ENCODE results near the gene KCNK7. TPM values are rescaled to one million over a fixed set of nuclear protein-coding genes. Genes with fewer than 3 reads are reported as not detected.
A peak's percentile ranks its signal among the peaks of the same experiment; 100 is the strongest.

KCNK7 gene
- 0.03 and 0.04 TPM in 2 replicates for polyA plus RNA-seq (2013)

- no peak within 1 kb of the TSS for H3K14ac ChIP-seq (ENCODE audit: low read length)
- H3K4me1 ChIP-seq (ENCODE audit: control insufficient read depth in 1 of 2, insufficient read depth in 2 of 2, low read length in 2 of 2) = peaks cover 0 to 8% of the 10 kb centered on the region in 2 experiments
- no peak within 1 kb of the TSS for H4K91ac ChIP-seq (ENCODE audit: low read depth, low read length)
- no peak within 1 kb of the TSS for H3K4me2 ChIP-seq (ENCODE audit: low read length)
- H2AFZ ChIP-seq (ENCODE audit: insufficient read depth, low read length, poor library complexity) = no peak within 1 kb of the TSS
- no peak for DNase-seq
- no peak within 1 kb of the TSS for H2BK5ac ChIP-seq (ENCODE audit: low read depth, low read length, poor library complexity)
- no peak within 1 kb of the TSS for H2AK5ac ChIP-seq (ENCODE audit: low read length)
- no peak within 1 kb of the TSS for H2BK12ac ChIP-seq (ENCODE audit: low read length)
- H3K27me3 ChIP-seq (ENCODE audit: insufficient read depth, low read length) = peaks cover 5% of the 10 kb centered on the region
- no peak within 1 kb of the TSS for H4K12ac ChIP-seq (ENCODE audit: low read depth, low read length)
- H3K4ac ChIP-seq (ENCODE audit: low read depth, low read length) = no peak within 1 kb of the TSS
- no peaks in the 10 kb centered on the region for H3K79me2 ChIP-seq (ENCODE audit: control insufficient read depth, insufficient read depth, low read length, poor library complexity)
- no peak within 1 kb of the TSS for H4K8ac ChIP-seq (ENCODE audit: low read depth, low read length)
- WGBS (ENCODE audit: extremely low coverage, insufficient coverage, insufficient read length) = no CpG with 5 or more reads among the region's 12 CpGs
- no peak within 1 kb of the TSS for H3K4me3 ChIP-seq (ENCODE audit: low read depth, low read length)
- H3K9ac ChIP-seq (ENCODE audit: low read length) = no peak within 1 kb of the TSS
- no peak within 1 kb of the TSS for H3K23ac ChIP-seq (ENCODE audit: low read length)
- H3K18ac ChIP-seq (ENCODE audit: low read length) = no peak within 1 kb of the TSS
- H3K27ac ChIP-seq (ENCODE audit: low read depth, low read length) = no peak within 1 kb of the TSS
- H3K36me3 ChIP-seq (ENCODE audit: control insufficient read depth in 1 of 2, insufficient read depth in 2 of 2, low read length in 2 of 2) = peaks cover 22 to 30% of the 10 kb centered on the region in 2 experiments
- H3K79me1 ChIP-seq (ENCODE audit: low read length) = peaks cover 3% of the 10 kb centered on the region
- H3K9me3 ChIP-seq (ENCODE audit: insufficient read depth, low read depth, low read length) = no peaks in the 10 kb centered on the region
- no peak within 1 kb of the TSS for H2BK120ac ChIP-seq (ENCODE audit: insufficient read depth, low read length, poor library complexity)
Observed at GRCh38 chr11:65595543-65596281, at the start of gene KCNK7. Gene KCNK7 (minus strand): TSS chr11:65595800. CDS start chr11:65595772, 28 bp downstream.

- peaks cover 9% of the 10 kb centered on the region for H3K9me3 ChIP-seq (ENCODE audit: insufficient read depth, low read depth, low read length)
Observed at GRCh38 chr11:65644837-65645236, 49.2 kb upstream of the KCNK7 start.

GRCh38 chr11:65643971-65644370 lies 48.4 kb upstream of the KCNK7 start:
- peaks cover 9% of the 10 kb centered on the region for H3K9me3 ChIP-seq (ENCODE audit: insufficient read depth, low read depth, low read length)
- H3K23ac ChIP-seq (ENCODE audit: low read length) = no peak overlapping the region
- H2AFZ ChIP-seq (ENCODE audit: insufficient read depth, low read length, poor library complexity) = no peak overlapping the region
- H4K8ac ChIP-seq (ENCODE audit: low read depth, low read length) = no peak overlapping the region
- H2BK120ac ChIP-seq (ENCODE audit: insufficient read depth, low read length, poor library complexity) = no peak overlapping the region
- H3K14ac ChIP-seq (ENCODE audit: low read length) = no peak overlapping the region
- H3K4me3 ChIP-seq (ENCODE audit: low read depth, low read length) = no peak overlapping the region
- no peak overlapping the region for H3K27ac ChIP-seq (ENCODE audit: low read depth, low read length)
- no peaks in the 10 kb centered on the region for H3K79me1 ChIP-seq (ENCODE audit: low read length)
- H3K9ac ChIP-seq (ENCODE audit: low read length) = no peak overlapping the region
- no peak overlapping the region for H4K91ac ChIP-seq (ENCODE audit: low read depth, low read length)
- no peak overlapping the region for H3K18ac ChIP-seq (ENCODE audit: low read length)
- no peak overlapping the region for H4K12ac ChIP-seq (ENCODE audit: low read depth, low read length)
- no peak overlapping the region for H3K4me2 ChIP-seq (ENCODE audit: low read length)
- DNase-seq = no peak
- no peak overlapping the region for H2BK12ac ChIP-seq (ENCODE audit: low read length)
- H3K4ac ChIP-seq (ENCODE audit: low read depth, low read length) = no peak overlapping the region
- peaks cover 10 to 19% of the 10 kb centered on the region in 2 experiments for H3K4me1 ChIP-seq (ENCODE audit: control insufficient read depth in 1 of 2, insufficient read depth in 2 of 2, low read length in 2 of 2)
- no peak overlapping the region for H2BK5ac ChIP-seq (ENCODE audit: low read depth, low read length, poor library complexity)
- no peaks in the 10 kb centered on the region for H3K27me3 ChIP-seq (ENCODE audit: insufficient read depth, low read length)
- peaks cover 11 to 13% of the 10 kb centered on the region in 2 experiments for H3K36me3 ChIP-seq (ENCODE audit: control insufficient read depth in 1 of 2, insufficient read depth in 2 of 2, low read length in 2 of 2)
- H2AK5ac ChIP-seq (ENCODE audit: low read length) = no peak overlapping the region
- no CpG with 5 or more reads among the region's 6 CpGs for WGBS (ENCODE audit: extremely low coverage, insufficient coverage, insufficient read length)
- H3K79me2 ChIP-seq (ENCODE audit: control insufficient read depth, insufficient read depth, low read length, poor library complexity) = no peaks in the 10 kb centered on the region

More at GRCh38 chr11:65644837-65645236, 49.2 kb upstream of the KCNK7 start:
- no peak overlapping the region for H3K9ac ChIP-seq (ENCODE audit: low read length)
- no peak overlapping the region for H4K12ac ChIP-seq (ENCODE audit: low read depth, low read length)
- no peak for DNase-seq
- no peak overlapping the region for H3K18ac ChIP-seq (ENCODE audit: low read length)
- H2BK12ac ChIP-seq (ENCODE audit: low read length) = no peak overlapping the region
- H3K79me2 ChIP-seq (ENCODE audit: control insufficient read depth, insufficient read depth, low read length, poor library complexity) = no peaks in the 10 kb centered on the region
- no peak overlapping the region for H2BK5ac ChIP-seq (ENCODE audit: low read depth, low read length, poor library complexity)
- no CpG with 5 or more reads among the region's 11 CpGs for WGBS (ENCODE audit: extremely low coverage, insufficient coverage, insufficient read length)
- peaks cover 19 to 20% of the 10 kb centered on the region in 2 experiments for H3K36me3 ChIP-seq (ENCODE audit: control insufficient read depth in 1 of 2, insufficient read depth in 2 of 2, low read length in 2 of 2)
- peaks cover 11 to 19% of the 10 kb centered on the region in 2 experiments for H3K4me1 ChIP-seq (ENCODE audit: control insufficient read depth in 1 of 2, insufficient read depth in 2 of 2, low read length in 2 of 2)
- no peaks in the 10 kb centered on the region for H3K27me3 ChIP-seq (ENCODE audit: insufficient read depth, low read length)
- H2AFZ ChIP-seq (ENCODE audit: insufficient read depth, low read length, poor library complexity) = no peak overlapping the region
- no peak overlapping the region for H4K8ac ChIP-seq (ENCODE audit: low read depth, low read length)
- H3K4ac ChIP-seq (ENCODE audit: low read depth, low read length) = no peak overlapping the region
- H2BK120ac ChIP-seq (ENCODE audit: insufficient read depth, low read length, poor library complexity) = no peak overlapping the region
- no peaks in the 10 kb centered on the region for H3K79me1 ChIP-seq (ENCODE audit: low read length)
- H3K4me3 ChIP-seq (ENCODE audit: low read depth, low read length) = no peak overlapping the region
- no peak overlapping the region for H3K27ac ChIP-seq (ENCODE audit: low read depth, low read length)
- no peak overlapping the region for H4K91ac ChIP-seq (ENCODE audit: low read depth, low read length)
- H3K14ac ChIP-seq (ENCODE audit: low read length) = no peak overlapping the region
- H3K23ac ChIP-seq (ENCODE audit: low read length) = no peak overlapping the region
- no peak overlapping the region for H2AK5ac ChIP-seq (ENCODE audit: low read length)
- H3K4me2 ChIP-seq (ENCODE audit: low read length) = no peak overlapping the region

DNA sequence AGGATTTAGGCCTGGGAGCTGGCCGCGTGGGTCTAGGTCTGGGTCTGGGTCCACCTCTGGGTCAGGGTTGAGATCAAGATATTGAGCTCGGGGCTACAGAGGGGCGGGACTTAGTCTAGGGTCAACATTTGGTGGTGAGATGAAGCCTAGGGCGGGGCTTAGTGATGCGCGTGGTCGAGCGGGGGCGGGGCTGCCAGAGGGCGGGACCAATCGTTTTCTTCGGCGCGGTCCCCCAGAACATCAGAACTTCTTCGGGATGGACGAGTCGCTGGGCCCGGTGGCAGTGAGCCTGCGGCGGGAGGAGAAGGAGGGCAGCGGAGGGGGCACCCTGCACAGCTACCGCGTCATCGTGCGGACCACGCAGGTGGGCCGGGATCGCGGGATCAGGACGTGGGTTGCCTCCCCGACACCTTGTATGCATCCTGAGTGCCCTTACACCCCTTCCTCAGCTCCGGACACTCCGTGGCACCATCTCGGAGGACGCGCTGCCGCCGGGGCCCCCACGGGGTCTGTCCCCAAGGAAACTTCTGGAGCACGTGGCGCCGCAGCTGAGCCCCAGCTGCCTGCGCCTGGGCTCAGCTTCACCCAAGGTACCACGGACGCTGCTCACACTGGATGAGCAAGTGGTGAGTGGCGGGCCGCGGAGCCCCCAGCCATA lies 46.5 kb upstream of the KCNK7 start:
- H3K18ac ChIP-seq (ENCODE audit: low read length) = no peak overlapping the region
- peaks cover 5% of the 10 kb centered on the region for H3K79me2 ChIP-seq (ENCODE audit: control insufficient read depth, insufficient read depth, low read length, poor library complexity)
- no peak overlapping the region for H3K27ac ChIP-seq (ENCODE audit: low read depth, low read length)
- no peak overlapping the region for H3K9ac ChIP-seq (ENCODE audit: low read length)
- H2BK120ac ChIP-seq (ENCODE audit: insufficient read depth, low read length, poor library complexity) = no peak overlapping the region
- H3K27me3 ChIP-seq (ENCODE audit: insufficient read depth, low read length) = no peaks in the 10 kb centered on the region
- no peak overlapping the region for H2BK5ac ChIP-seq (ENCODE audit: low read depth, low read length, poor library complexity)
- H2AK5ac ChIP-seq (ENCODE audit: low read length) = no peak overlapping the region
- no peak overlapping the region for H3K4me3 ChIP-seq (ENCODE audit: low read depth, low read length)
- no peak overlapping the region for H3K14ac ChIP-seq (ENCODE audit: low read length)
- peaks cover 17 to 26% of the 10 kb centered on the region in 2 experiments for H3K4me1 ChIP-seq (ENCODE audit: control insufficient read depth in 1 of 2, insufficient read depth in 2 of 2, low read length in 2 of 2)
- no peak overlapping the region for H2BK12ac ChIP-seq (ENCODE audit: low read length)
- H3K23ac ChIP-seq (ENCODE audit: low read length) = no peak overlapping the region
- no CpG with 5 or more reads among the region's 49 CpGs for WGBS (ENCODE audit: extremely low coverage, insufficient coverage, insufficient read length)
- peaks cover 9% of the 10 kb centered on the region for H3K9me3 ChIP-seq (ENCODE audit: insufficient read depth, low read depth, low read length)
- peak overlapping the region; percentile 23 for H3K4me2 ChIP-seq (ENCODE audit: low read length)
- DNase-seq = no peak
- H3K36me3 ChIP-seq (ENCODE audit: control insufficient read depth in 1 of 2, insufficient read depth in 2 of 2, low read length in 2 of 2) = peaks cover 10 to 13% of the 10 kb centered on the region in 2 experiments
- no peak overlapping the region for H3K4ac ChIP-seq (ENCODE audit: low read depth, low read length)
- no peak overlapping the region for H4K91ac ChIP-seq (ENCODE audit: low read depth, low read length)
- peaks cover 7% of the 10 kb centered on the region for H3K79me1 ChIP-seq (ENCODE audit: low read length)
- no peak overlapping the region for H2AFZ ChIP-seq (ENCODE audit: insufficient read depth, low read length, poor library complexity)
- H4K8ac ChIP-seq (ENCODE audit: low read depth, low read length) = no peak overlapping the region
- H4K12ac ChIP-seq (ENCODE audit: low read depth, low read length) = no peak overlapping the region

Data from trophoblast cell (in vitro differentiated cells and primary cell).